HUES48 (cell line): ENCODE results near the gene ZNF407.

ENCODE experiments used
- H3K27ac ChIP-seq: one replicate; pipeline ENCODE4 v1.7.0; 2013; ENCODE audit warnings: low read depth, low read length, inconsistent platforms
- H3K27me3 ChIP-seq: 2 replicates; pipeline ENCODE4 v1.6.1; 2013; ENCODE audit warnings: mild to moderate bottlenecking, low read length; ENCODE audit not compliant: control insufficient read depth, insufficient read depth
- H3K36me3 ChIP-seq: 2 replicates; pipeline ENCODE4 v1.6.1; 2013; ENCODE audit warnings: low read length; ENCODE audit not compliant: control insufficient read depth, insufficient read depth
- H3K4me1 ChIP-seq: 2 replicates; pipeline ENCODE4 v1.6.1; 2013; ENCODE audit warnings: mild to moderate bottlenecking, low read length; ENCODE audit not compliant: control insufficient read depth, insufficient read depth
- H3K4me3 ChIP-seq: 2 replicates; pipeline ENCODE4 v1.5.1; 2013; ENCODE audit warnings: mild to moderate bottlenecking, low read depth, low read length
- H3K9ac ChIP-seq: 2 replicates; pipeline ENCODE4 v1.6.1; 2013; ENCODE audit warnings: mild to moderate bottlenecking, low read depth, low read length, moderate library complexity
- H3K9me3 ChIP-seq: 2 replicates; pipeline ENCODE4 v1.6.1; 2013; ENCODE audit warnings: low read length; ENCODE audit not compliant: control insufficient read depth, insufficient read depth

ZNF407 gene

GRCh38 chr18:75113455-75113854 lies 515.8 kb downstream of the ZNF407 start:
- Histone ChIP-seq H3K4me3 (no peak overlapping the region), H3K9me3 (no peaks in the 10 kb centered on the region), H3K36me3 (no peaks in the 10 kb centered on the region), H3K27ac (no peak overlapping the region), H3K27me3 (no peaks in the 10 kb centered on the region), H3K9ac (no peak overlapping the region), H3K4me1 (no peaks in the 10 kb centered on the region)

GRCh38 chr18:75114231-75114764 lies 516.6 kb downstream of the ZNF407 start:
- no peaks in the 10 kb centered on the region for H3K27me3 ChIP-seq
- H3K4me1 ChIP-seq = no peaks in the 10 kb centered on the region
- H3K4me3 ChIP-seq = no peak overlapping the region
- H3K9me3 ChIP-seq = no peaks in the 10 kb centered on the region
- H3K36me3 ChIP-seq = no peaks in the 10 kb centered on the region
- H3K9ac ChIP-seq = no peak overlapping the region
- H3K27ac ChIP-seq = no peak overlapping the region
